ENCODE results near the gene ABHD4.
"Not testable (repeated sequence)": the region's sequence is repeated elsewhere in the genome, so short reads cannot be mapped to it uniquely, and the experiment has no call there.

The ABHD4 gene, protein sequence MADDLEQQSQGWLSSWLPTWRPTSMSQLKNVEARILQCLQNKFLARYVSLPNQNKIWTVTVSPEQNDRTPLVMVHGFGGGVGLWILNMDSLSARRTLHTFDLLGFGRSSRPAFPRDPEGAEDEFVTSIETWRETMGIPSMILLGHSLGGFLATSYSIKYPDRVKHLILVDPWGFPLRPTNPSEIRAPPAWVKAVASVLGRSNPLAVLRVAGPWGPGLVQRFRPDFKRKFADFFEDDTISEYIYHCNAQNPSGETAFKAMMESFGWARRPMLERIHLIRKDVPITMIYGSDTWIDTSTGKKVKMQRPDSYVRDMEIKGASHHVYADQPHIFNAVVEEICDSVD

DNA sequence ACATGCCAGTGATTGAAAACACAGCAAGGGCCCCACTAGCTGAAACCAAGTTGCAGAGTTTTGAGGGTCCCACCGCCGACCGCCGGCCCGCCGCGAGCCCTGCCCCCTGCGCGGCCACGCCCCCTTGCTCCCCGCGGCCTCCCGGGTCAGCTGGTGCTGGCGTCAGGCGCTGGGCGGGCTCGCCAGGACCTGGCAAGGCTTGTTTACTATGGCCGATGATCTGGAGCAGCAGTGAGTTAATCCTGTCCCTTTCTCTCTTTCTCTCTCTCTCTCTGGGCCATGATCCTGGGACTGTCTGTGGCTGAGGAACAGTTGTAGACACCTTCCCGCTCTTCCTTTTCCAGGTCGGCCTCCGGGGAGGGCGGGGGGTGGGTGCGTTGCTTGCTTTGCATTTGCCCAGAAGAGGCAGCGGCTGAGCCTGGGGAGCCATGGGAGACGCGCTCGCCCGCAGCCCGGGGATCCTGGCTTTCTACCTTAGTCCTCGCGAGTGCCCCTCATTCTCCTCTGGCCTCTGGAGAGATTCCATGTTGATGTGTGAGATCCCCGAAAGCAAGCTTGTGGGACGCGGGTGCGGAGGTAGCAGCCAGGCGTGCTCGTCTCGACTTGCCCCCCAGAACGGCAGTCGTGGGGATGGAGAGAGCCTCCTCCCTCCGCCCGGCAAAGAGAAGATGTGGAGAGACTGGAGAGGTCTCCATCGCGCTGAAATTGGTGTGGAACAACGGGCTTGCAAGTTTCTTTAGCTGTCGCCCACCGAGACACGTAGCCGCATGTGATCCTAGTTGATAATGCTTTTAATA lies at the start of gene ABHD4:
Gene ABHD4, plus strand, starts transcription at position 202 of the 797 bp plus-strand sequence. Its CDS starts 7 bp downstream, at position 209.
- DNase-seq, result peak; percentile 86

DNA sequence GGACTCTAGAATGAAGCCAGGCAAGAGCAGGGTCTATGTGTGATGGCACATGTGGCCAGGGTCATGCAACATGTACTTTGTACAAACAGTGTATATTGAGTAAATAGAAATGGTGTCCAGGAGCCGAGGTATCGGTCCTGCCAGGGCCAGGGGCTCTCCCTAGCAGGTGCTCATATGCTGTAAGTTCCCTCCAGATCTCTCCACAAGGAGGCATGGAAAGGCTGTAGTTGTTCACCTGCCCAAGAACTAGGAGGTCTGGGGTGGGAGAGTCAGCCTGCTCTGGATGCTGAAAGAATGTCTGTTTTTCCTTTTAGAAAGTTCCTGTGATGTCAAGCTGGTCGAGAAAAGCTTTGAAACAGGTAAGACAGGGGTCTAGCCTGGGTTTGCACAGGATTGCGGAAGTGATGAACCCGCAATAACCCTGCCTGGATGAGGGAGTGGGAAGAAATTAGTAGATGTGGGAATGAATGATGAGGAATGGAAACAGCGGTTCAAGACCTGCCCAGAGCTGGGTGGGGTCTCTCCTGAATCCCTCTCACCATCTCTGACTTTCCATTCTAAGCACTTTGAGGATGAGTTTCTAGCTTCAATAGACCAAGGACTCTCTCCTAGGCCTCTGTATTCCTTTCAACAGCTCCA lies 48.7 kb upstream of the ABHD4 start:
- no peak for DNase-seq

DNA sequence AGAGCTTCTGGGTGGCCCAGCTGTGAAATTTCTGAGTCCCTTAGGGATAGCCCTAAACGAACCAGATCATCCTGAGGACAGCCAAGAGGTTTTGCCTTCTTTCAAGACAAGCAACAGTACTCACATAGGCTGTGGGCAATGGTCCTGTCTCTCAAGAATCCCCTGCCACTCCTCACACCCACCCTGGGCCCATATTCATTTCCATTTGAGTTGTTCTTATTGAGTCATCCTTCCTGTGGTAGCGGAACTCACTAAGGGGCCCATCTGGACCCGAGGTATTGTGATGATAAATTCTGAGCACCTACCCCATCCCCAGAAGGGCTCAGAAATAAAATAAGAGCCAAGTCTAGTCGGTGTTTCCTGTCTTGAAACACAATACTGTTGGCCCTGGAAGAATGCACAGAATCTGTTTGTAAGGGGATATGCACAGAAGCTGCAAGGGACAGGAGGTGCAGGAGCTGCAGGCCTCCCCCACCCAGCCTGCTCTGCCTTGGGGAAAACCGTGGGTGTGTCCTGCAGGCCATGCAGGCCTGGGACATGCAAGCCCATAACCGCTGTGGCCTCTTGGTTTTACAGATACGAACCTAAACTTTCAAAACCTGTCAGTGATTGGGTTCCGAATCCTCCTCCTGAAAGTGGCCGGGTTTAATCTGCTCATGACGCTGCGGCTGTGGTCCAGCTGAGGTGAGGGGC lies 48.0 kb upstream of the ABHD4 start:
- peak; percentile 73 for DNase-seq

DNA sequence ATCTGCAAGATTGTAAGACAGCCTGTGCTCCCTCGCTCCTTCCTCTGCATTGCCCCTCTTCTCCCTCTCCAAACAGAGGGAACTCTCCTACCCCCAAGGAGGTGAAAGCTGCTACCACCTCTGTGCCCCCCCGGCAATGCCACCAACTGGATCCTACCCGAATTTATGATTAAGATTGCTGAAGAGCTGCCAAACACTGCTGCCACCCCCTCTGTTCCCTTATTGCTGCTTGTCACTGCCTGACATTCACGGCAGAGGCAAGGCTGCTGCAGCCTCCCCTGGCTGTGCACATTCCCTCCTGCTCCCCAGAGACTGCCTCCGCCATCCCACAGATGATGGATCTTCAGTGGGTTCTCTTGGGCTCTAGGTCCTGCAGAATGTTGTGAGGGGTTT lies 46.5 kb upstream of the ABHD4 start:
- DNase-seq, result no peak

DNA sequence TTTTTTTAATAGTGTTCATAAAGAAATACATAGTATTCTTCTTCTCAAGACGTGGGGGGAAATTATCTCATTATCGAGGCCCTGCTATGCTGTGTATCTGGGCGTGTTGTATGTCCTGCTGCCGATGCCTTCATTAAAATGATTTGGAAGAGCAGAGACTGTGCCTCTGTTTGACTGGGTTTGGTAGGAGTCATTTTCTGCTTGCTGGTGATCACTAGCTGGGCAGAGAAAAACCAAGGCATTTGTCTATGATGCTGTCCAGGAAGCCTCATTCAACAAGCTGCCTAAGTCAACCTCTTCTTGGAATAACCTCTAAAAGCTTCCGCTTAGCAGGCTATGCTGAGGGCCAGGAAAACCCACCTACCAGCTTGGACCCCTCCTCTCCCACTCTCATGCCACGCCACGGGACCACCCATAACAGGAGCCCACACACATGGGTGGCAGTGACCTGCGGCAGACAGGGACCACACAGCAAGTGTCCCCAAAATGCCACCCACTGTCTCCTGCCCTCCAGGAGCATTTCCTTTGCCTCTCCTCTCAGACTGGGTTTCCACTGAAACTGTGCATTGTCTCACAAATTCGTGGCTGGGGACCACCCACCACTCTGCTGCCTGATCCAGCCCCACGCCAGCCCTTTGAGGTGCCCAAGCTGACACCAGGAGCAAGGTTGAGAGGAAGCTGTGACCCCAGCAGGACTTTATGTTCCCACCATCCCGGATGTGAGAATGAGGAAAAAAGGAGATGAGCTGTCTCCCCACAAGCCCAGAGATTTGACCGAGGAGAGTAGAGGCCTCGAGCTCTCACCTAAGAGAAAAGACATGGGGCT lies 45.9 kb upstream of the ABHD4 start:
- DNase-seq, result no peak

DNA sequence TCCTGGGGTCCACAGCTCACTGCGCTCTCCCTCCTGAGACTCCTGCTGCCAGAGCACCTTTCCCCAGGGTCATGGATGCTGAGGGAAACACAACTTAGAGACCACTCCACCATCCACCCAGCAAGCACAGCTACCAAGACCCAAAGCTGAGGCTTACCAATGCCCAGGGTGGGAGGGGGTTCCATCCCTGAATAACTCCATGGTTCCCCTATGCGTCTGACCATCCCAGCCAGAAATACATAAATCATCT lies 45.3 kb upstream of the ABHD4 start:
- no peak for DNase-seq

DNA sequence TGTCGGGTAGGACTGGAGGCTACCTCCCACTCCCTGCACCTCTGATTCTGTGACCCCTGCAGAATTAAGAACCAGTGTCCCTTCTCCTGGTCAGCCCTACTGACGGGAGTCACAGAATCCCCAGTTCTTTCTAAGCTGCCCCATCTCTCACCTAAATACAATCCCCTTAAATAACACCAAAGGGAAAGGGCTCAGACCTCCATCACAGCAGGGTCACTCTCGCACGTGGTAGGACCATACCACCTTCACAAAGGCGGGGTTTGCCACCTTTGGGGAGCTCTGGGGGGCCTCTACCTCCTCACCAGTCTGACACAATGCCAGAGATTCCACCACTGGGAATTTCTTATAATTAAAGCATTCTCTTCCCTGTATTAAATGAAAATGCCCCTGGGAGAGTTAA lies 44.7 kb upstream of the ABHD4 start:
- DNase-seq, result no peak

DNA sequence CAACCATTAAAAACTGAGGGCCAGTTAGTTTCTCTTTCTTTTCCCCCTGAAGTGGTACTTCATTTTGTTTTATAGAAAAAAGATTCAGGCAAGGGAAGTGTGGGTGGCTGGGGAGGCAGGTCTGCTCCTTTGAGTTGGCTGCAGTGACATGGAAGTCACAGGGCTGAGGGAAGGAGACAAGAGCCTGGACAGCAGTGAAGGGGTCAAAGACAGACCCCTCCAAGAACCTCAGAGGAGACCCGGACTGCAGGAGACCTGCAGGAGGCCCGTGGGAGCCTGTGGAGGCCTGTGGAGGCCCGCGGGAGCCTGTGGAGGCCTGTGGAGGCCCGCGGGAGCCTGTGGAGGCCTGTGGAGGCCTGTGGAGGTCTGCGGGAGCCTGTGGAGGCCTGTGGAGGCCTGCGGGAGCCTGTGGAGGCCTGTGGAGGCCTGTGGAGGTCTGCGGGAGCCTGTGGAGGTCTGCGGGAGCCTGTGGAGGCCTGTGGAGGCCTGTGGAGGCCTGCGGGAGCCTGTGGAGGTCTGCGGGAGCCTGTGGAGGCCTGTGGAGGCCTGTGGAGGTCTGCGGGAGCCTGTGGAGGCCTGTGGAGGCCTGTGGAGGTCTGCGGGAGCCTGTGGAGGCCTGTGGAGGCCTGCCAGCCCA lies 44.1 kb upstream of the ABHD4 start:
- DNase-seq, result not testable (repeated sequence)

DNA sequence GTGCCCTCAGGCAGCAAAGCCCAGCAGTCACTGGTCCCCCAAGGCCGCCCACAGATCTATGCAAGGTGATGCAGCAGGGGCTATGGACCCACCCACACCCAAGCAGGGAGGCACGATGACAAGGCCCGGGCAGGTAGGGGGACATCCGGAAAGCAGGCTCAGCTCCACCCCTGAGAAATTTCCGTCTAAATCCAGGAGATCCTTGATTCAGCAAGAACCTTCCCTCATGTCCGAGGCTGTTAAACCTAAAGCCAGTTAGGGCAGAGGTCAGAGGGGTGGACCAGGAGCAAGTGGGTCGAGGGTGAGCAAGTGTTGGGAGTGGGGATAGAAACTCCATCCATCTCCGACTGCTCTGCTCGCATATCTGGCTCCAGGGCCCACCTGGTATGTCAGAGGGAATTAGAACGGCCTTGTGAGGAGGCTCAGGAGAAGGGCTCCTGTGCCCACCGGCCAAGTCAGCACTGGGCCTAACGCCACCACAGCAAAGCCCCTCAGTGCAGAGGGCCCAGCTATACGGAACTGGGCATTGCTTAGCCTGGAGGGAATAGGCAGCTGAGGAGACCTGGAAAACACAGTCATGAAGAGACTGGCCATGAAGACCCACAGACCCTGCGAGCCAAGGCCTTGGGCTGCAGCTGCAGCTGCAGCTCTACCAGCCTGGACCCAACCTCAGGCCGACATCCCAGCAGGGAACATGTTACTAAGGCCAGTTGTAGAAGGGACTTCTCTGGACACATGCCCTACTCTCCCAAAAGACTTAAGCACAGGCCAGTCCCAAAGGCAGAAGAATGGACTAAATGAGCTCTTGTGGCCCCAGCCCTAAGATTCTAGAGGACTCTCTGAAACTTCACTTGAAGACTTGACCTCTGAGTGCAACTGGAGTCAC lies 43.4 kb upstream of the ABHD4 start:
- peak; percentile 43 for DNase-seq

DNA sequence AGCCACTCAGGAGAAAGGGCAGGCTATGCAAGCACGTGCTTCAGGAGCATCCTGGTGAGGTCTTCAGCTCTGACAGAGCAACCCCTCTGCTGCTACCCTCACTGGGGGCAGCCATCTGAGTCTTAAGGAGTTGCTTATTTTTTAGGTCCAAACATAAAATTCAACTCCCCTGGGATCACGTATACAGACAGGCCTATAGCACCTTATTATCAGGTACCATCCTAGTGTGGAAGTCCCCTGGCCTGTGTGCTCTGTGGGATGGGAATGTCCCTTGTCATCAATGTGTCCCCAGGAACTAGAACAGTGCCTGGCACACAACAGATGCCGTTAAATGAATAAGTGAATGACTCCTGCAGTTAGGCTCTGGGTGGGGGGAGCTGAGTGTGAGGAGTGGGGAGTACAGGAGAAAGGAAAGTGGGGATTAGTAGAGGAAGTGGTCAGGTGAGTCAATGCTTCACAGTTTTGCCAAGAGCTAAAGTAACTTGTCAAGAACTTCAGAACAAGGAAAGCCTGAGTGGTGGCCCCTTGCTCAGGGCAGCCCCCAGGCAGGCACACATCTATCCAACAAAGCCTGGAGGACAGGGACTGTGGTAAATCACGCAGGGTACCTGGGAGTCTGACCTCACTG lies 42.6 kb upstream of the ABHD4 start:
- DNase-seq, result no peak

DNA sequence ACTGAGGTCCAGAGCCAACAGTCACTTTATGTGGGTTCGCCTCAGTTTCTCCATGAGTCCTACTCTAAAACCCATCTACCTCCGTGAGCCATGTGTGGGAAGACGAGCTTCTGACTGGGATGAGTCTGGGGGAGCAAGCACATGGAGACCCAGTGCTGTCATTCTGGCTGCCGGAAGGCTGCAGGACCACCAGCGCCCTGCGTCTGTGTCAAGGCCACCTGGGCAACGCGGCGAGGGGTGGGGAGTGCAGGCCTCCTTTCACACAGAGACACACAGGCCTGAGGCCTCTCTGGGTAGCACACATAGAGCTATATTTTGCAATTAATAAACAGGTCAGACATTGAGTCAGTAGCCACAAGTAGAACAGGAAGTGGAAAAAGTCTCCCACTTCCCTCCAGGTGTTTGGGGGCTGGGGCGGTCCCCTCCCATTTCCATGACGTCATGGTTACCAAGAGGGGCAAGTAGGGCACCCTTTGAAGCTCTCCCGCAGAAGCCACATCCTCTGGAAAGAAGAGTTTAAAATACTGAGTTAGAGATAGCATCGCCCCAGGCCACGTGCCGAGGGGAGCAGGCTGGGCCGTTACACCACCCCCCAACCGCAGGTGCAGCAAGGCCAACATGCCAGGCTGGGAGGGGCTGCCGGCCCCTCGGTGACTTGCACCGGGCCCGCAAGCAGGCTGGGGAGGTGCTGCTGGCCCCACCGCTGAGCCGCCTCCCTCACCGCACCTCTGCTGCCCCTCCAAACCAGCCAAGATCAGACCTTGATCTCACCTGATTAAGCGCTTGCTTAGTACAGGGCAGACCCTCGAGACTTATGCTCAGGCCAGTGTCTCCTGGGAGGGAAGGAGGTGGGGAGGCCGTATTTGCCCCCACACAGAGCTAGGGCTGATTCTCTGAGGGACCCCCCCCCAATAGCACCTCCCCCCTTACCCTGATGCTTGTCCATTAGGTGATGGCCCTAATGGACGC lies 41.8 kb upstream of the ABHD4 start:
- no peak for DNase-seq

DNA sequence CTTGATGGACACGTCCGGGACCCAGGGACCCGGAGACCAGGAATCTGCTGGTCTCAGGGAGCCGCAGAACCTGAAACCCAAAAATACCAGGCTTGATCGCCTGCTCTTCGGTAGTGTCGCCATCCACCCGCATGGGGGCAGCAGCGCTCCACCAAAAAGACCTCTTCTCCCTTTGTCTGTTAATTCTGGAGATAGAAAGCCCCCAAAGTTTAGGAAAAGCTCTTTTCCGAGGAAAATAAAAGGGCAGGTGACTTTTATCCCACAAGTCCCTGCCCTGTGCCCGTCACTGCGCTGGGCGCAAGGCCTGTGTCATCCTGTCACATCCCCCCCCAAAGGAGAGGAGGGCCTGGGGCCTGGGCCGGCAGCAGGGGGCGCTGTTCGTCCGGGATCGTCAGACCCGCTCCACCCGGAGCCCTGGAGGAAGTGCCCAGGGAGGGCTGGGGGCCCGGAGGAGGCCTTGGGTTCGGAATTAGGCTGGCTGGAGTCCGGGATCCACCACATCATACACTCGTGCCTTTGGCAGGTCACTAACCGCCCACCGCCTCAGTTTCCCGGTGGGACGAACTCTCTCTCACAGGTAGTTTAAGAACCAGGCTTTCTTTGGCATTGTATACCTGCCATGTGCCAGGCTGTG lies 41.0 kb upstream of the ABHD4 start:
- peak; percentile 87 for DNase-seq

DNA sequence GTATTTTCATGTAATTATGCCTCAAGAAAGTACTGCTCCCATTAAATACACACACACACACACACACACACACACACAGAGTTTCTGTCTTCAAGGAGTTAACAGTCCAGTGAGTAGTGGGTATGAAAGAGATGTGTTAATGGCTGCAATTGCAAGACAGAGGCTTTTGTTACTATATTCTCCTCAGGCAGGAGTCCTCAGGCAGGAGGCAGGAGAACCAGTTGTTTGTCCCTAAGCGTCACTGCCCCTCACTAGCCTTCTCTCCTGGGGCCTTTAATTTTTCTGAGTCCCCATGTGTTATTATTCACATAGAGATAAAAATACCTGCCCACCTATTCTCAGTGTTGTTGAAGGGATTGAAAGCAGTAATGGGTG lies 40.3 kb upstream of the ABHD4 start:
- DNase-seq, result no peak

DNA sequence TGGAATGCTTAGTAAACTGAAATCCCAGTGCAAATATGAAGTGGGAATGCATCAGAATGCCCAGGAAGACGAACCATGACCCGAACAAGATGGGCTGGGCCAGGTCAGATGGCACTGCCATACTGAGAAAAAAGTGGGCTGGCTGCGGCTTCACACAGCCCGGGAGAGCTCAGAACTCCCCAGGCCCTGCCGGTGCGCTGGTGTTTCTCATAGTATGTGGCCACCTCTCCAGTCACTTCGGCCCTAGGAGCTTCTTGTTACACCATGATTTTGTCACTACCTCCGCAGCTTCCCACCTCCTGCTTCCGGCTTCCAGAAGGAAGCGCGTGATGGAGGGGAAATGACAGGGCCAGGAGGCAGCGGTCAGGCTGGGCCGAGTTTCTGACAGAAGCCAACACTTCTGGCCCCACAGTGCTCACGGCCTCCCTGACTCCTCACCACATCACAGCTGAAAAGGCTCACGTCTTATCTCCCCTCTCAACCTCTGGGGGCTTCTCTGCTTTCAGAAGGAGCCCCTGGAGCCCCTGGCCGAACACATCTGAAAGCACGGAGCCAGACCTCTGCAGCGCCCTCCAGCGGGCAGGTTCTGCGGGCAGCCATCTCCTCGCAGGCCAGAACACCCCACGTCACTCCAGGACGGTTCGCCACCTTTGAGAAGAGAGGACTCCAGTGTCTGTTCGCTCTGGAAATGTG lies 39.7 kb upstream of the ABHD4 start:
- no peak for DNase-seq

DNA sequence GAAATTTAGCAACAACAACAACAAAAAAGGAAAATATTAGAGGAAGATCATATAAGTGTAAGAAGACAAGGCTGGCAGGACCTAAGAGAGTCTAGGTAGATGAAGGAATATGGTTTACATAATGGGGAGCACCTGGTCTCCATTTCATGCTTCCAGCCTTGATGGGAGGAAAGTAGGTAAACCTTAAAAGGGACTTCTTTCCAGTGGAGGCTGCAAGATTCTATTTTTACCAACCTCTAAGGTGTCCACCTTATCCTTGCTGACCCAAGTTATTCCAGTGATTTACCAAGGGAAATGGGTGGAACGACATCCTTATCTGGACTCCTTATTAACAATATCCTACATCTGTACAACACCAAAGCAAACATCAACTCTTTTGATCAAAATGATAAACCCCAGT lies 39.1 kb upstream of the ABHD4 start:
- no peak for DNase-seq

DNA sequence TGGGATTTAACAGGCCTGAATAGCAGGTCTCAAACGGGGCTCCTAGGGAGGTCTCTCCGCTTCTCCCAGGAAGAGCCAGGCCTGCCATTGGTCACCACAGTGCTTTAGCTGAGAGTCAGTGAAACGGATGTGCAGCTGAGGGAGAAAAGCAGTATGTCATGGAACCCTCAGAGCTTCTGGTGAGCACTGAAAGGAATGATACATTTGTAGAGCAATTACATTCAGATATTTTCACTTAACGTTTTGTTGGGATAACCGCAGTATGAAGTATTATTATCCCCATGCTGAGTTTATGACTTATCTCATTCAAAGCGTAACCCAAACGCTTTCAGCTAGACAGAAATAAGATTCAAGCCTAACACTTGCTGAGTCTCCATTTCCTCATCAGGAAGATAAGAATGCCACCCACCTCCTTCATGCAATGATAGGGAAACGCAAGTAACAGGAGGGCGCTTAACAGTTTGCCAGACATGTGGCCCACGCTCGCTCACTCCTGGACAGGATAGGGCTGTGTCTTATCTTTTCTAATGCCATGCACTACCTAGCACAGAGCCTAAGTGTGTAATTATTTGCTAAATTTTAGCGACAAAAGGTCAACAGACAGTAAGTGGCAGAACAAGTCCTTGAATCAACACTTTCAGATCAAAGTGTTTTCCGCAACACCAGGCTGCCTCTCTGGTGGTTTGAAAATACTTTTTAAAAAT lies 37.3 kb upstream of the ABHD4 start:
- DNase-seq, result no peak

DNA sequence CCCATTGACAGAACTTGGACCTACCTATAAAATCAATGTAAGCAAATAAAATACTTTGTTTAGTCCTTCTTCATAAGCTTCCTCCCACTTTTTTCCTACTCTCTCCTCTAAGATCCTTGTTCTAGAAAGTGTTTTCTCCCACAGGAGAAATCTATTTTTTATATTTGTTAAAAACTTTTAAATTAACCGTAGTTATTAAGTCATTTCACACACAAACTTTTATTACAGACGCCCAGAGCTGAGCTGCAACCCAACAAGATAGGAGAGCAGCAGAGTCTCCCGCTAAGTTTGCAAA lies 36.8 kb upstream of the ABHD4 start:
- no peak for DNase-seq

Data from islet precursor cell (in vitro differentiated cells).